Osteocyte (in vitro differentiated cells): ENCODE data around the gene SLC6A19. TPM values are rescaled to one million over a fixed set of nuclear protein-coding genes. Genes with fewer than 3 reads are reported as not detected.
"Not testable (repeated sequence)": the region's sequence is repeated elsewhere in the genome, so short reads cannot be mapped to it uniquely, and the experiment has no call there.

Source experiments
- DNase-seq: peaks from one replicate; pipeline ENCODE4 v3.0.0; 2021; ENCODE audit warnings: mixed read lengths; ENCODE audit not compliant: unreplicated experiment; ENCODE audit errors: extremely low spot score
- H3K27ac Mint-ChIP-seq: one replicate; pipeline ENCODE4 v1.8.0; 2021; ENCODE audit warnings: mild to moderate bottlenecking, mixed read lengths; ENCODE audit not compliant: unreplicated experiment
- H3K27me3 Mint-ChIP-seq: one replicate; pipeline ENCODE4 v1.8.0; 2021; ENCODE audit warnings: mixed read lengths; ENCODE audit not compliant: unreplicated experiment
- H3K36me3 Mint-ChIP-seq: one replicate; pipeline ENCODE4 v1.8.0; 2021; ENCODE audit warnings: mixed read lengths; ENCODE audit not compliant: unreplicated experiment
- H3K4me1 Mint-ChIP-seq: one replicate; pipeline ENCODE4 v1.8.0; 2021; ENCODE audit warnings: mixed read lengths; ENCODE audit not compliant: unreplicated experiment
- H3K4me3 Mint-ChIP-seq: one replicate; pipeline ENCODE4 v1.8.0; 2021; ENCODE audit warnings: mild to moderate bottlenecking, moderate library complexity, mixed read lengths; ENCODE audit not compliant: unreplicated experiment
- H3K9me3 Mint-ChIP-seq: one replicate; pipeline ENCODE4 v1.8.0; 2021; ENCODE audit warnings: mixed read lengths; ENCODE audit not compliant: unreplicated experiment
- total RNA-seq: library from RNA; stranded (reverse); gene quantifications from 2 replicates; pipeline ENCODE4 v1.2.1, GENCODE V29; 2021
- TF ChIP-seq, protein P1 (sequence below): fragments of 200-600 bp; sonication (generic); IDR thresholded peaks from 2 replicates; pipeline ENCODE4 v1.5.0; 2021; ENCODE audit warnings: antibody characterized with exemption, mild to moderate bottlenecking, moderate library complexity

Gene SLC6A19
- total RNA-seq, 1 donor from 2014 or later: not detected

DNA sequence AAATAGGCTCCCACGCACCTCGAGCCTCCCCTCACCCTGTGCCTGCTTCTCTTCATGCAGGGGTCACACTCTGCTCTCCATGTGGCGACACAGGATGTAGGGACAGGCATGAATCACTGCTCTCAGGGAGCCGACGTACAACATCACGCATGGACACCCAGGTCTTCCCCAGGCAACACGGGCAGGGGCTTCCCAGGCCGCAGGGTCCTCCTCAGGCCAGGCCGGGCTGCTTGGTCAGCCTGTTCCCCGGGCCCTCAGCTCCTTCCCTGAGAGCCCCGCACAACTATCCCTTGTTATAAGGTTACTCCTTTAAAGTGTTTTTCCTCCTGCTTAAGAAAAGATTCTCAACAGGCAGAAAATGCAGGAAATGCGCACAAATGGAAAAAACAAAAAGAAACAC lies 24.8 kb downstream of the SLC6A19 start:
- Mint-ChIP-seq H3K27ac (no peak overlapping the region), H3K4me1 (no peaks in the 10 kb centered on the region), H3K27me3 (no peaks in the 10 kb centered on the region), H3K9me3 (no peaks in the 10 kb centered on the region), H3K36me3 (no peaks in the 10 kb centered on the region), H3K4me3 (no peak overlapping the region)
- DNase-seq: no peak
- TF ChIP-seq, protein P1, sequence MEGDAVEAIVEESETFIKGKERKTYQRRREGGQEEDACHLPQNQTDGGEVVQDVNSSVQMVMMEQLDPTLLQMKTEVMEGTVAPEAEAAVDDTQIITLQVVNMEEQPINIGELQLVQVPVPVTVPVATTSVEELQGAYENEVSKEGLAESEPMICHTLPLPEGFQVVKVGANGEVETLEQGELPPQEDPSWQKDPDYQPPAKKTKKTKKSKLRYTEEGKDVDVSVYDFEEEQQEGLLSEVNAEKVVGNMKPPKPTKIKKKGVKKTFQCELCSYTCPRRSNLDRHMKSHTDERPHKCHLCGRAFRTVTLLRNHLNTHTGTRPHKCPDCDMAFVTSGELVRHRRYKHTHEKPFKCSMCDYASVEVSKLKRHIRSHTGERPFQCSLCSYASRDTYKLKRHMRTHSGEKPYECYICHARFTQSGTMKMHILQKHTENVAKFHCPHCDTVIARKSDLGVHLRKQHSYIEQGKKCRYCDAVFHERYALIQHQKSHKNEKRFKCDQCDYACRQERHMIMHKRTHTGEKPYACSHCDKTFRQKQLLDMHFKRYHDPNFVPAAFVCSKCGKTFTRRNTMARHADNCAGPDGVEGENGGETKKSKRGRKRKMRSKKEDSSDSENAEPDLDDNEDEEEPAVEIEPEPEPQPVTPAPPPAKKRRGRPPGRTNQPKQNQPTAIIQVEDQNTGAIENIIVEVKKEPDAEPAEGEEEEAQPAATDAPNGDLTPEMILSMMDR: no peak

DNA sequence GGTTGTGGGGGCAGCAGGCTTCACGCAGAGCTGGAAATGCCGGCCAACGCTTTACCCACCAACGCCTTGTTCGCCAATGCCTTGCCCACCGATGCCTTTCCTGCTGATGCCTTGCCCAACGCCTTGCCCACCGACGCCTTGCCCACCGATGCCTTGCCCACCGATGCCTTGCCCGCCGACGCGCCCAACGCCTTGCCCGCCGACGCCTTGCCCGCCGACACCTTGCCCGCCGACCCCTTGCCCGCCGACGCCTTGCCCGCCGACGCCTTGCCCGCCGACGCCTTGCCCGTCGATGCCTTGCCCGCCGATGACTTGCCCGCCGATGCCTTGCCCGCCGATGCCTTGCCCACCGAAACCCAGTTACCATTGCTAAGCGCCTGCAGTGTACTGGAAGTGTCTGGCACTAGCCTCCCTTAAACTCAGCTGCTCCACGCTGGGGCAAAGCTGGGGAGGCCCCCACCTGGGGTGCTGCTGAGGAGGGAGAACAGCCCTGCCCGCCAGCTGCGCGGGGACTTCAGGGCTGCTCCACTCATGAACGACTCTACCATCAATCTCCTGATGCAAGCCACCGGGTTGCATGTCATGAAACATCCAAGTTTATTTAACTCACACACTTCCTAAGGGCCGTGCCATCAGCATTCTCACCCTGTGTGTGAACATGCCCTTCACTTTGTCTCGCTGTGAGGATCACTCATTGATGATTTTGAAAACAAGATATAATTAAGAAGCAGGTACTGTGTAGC lies 25.6 kb downstream of the SLC6A19 start:
- H3K4me3 Mint-ChIP-seq: no peak overlapping the region
- DNase-seq: no peak
- no peaks in the 10 kb centered on the region for H3K9me3 Mint-ChIP-seq
- H3K27me3 Mint-ChIP-seq: no peaks in the 10 kb centered on the region
- no peak overlapping the region for H3K27ac Mint-ChIP-seq
- no peaks in the 10 kb centered on the region for H3K4me1 Mint-ChIP-seq
- TF ChIP-seq, protein P1: no peak
- H3K36me3 Mint-ChIP-seq: no peaks in the 10 kb centered on the region

DNA sequence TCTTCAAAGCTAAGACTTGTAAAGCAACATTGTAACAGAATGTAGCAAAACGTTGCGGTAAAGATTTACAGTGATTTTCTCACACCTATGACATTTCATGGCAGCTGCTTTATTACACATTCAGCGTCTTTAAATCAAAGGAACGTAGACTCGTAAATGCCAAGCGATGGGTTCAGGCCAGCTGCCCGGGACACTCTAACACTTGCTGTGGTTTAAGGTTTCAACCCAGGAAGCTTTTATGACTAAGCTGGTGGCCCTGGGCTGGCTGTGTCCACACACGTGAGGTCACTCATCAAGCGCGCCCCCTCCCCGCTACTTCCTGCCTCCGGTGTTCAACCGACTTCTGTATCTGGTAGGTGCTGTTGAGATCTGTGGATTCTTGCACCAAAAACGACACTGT lies 26.3 kb downstream of the SLC6A19 start:
- H3K4me3 Mint-ChIP-seq: no peak overlapping the region
- TF ChIP-seq, protein P1: no peak
- H3K27me3 Mint-ChIP-seq: no peaks in the 10 kb centered on the region
- H3K4me1 Mint-ChIP-seq: no peaks in the 10 kb centered on the region
- no peak overlapping the region for H3K27ac Mint-ChIP-seq
- no peaks in the 10 kb centered on the region for H3K36me3 Mint-ChIP-seq
- no peaks in the 10 kb centered on the region for H3K9me3 Mint-ChIP-seq
- DNase-seq: no peak

DNA sequence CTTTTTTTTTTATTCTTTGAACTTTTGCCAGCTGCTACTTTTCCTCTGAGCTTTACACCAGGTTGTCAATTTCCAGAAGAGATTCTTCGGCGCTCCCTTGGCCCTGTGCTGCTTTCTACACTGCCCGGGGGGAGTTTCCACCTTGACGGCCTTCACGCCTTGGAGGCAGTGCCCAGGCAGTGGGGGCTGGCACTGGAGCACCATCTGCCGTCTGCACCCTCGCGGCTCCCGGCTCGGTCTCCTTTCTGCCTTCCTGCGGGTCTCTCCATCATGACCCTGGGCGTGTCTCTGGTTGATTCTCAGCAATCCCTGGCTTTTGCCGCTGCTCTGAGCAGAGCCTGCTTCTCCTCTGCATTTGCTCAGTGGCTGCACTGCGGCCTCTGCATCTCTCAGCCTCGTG lies 26.7 kb downstream of the SLC6A19 start:
- Mint-ChIP-seq H3K9me3 (no peaks in the 10 kb centered on the region), H3K27ac (no peak overlapping the region), H3K4me3 (no peak overlapping the region), H3K27me3 (no peaks in the 10 kb centered on the region), H3K36me3 (no peaks in the 10 kb centered on the region), H3K4me1 (no peaks in the 10 kb centered on the region)
- DNase-seq: no peak
- TF ChIP-seq, protein P1: no peak

DNA sequence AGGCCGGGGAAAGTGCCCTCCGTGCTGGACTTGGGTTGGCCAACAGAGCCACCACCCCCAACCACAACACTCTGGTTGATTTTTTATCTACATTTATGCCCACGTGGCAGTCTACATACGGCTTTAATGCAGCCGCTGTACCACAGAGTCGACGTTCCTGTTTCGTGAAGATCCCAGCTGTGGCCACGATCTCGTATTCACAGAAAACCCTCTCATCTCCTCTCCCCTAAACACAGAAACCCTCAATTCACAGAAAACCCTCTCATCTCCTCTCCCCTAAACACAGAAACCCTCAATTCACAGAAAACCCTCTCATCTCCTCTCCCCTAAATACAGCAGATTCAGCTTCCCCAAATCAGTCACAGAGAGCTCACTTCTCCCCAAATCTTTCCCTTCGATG lies 27.6 kb downstream of the SLC6A19 start:
- H3K4me3 Mint-ChIP-seq, H3K9me3 Mint-ChIP-seq, H3K36me3 Mint-ChIP-seq, H3K27ac Mint-ChIP-seq, H3K4me1 Mint-ChIP-seq, DNase-seq, H3K27me3 Mint-ChIP-seq: not testable (repeated sequence)
